T-cell (primary cell): Measurements from ENCODE around the gene LAGE3. TPM values are rescaled to one million over a fixed set of nuclear protein-coding genes. Genes with fewer than 3 reads are reported as not detected.

Experiments
- ATAC-seq, 4 experiments: fragments of 200-7000 bp in 3 of 4; fragments of 150-1000 bp in 1 of 4; cut with Tn5 transposase; replicated peaks in 1 of 4; 1 replicate in 3 of 4; 2 replicates in 1 of 4; pipeline ENCODE4 v1.10.0; 2021; ENCODE audit warnings: moderate library complexity in 3 of 4, mild to moderate bottlenecking in 2 of 4, moderate number of reproducible peaks in 1 of 4
- CTCF ChIA-PET, 2 donors: fragments of 300-600 bp; sonication (Branson Sonifier 250); formaldehyde crosslinking; loops; one replicate each; lab custom pipeline; 2022; ENCODE audit warnings: antibody characterized with exemption in 2 of 2; lab: Charles Lee
- POLR2A ChIA-PET, 2 donors: fragments of 300-600 bp; sonication (Branson Sonifier 250); formaldehyde crosslinking; loops; one replicate each; lab custom pipeline; 2022; ENCODE audit warnings: antibody characterized with exemption in 2 of 2; lab: Charles Lee
- DNase-seq, 35 experiments: peaks; one replicate each; pipeline versions ENCODE4 v3.0.0 to v3.0.0-alpha.2; 2013 to 2023
- H3K27ac ChIP-seq: one replicate; pipeline ENCODE4 v1.5.1; 2013; ENCODE audit warnings: low read length
- H3K27me3 ChIP-seq, 2 experiments: replicated peaks in 1 of 2; 1 replicate in 1 of 2; 2 replicates in 1 of 2; pipeline versions ENCODE4 v1.6.1 to v1.7.0; 2013; ENCODE audit warnings: low read length in 1 of 2, mixed read lengths in 1 of 2; ENCODE audit not compliant: control insufficient read depth in 2 of 2, insufficient read depth in 2 of 2; ENCODE audit errors: extremely low read depth in 1 of 2
- H3K36me3 ChIP-seq, 2 donors: 1 replicate in 1 of 2; 2 replicates in 1 of 2; pipeline versions ENCODE4 v1.6.1 to v1.7.0; 2013; ENCODE audit warnings: low read length in 1 of 2; ENCODE audit not compliant: control insufficient read depth in 2 of 2, insufficient read depth in 1 of 2; ENCODE audit errors: extremely low read depth in 1 of 2
- H3K4me1 ChIP-seq, 2 experiments: 1 replicate in 1 of 2; 2 replicates in 1 of 2; pipeline versions ENCODE4 v1.6.1 to v1.7.0; 2013; ENCODE audit warnings: low read length in 2 of 2, mixed read lengths in 1 of 2; ENCODE audit not compliant: insufficient read depth in 2 of 2, control insufficient read depth in 1 of 2; ENCODE audit errors: extremely low read depth in 1 of 2
- H3K4me3 ChIP-seq, 2 donors: 1 replicate in 1 of 2; 2 replicates in 1 of 2; pipeline versions ENCODE4 v1.5.1 to v1.7.0; 2013; ENCODE audit warnings: mild to moderate bottlenecking in 2 of 2, low read length in 1 of 2, moderate library complexity in 1 of 2; ENCODE audit not compliant: control insufficient read depth in 1 of 2; ENCODE audit errors: extremely low read depth in 1 of 2
- H3K9me3 ChIP-seq: 2 replicates; pipeline ENCODE4 v1.7.0; 2013
- H3K27ac Mint-ChIP-seq, 2 donors: one replicate each; pipeline ENCODE4 v1.8.0; 2020 to 2021; ENCODE audit warnings: mild to moderate bottlenecking in 2 of 2, mixed read lengths in 2 of 2
- H3K27me3 Mint-ChIP-seq, 2 donors: one replicate each; pipeline ENCODE4 v1.8.0; 2021 to 2022; ENCODE audit warnings: mixed read lengths in 2 of 2
- H3K36me3 Mint-ChIP-seq: one replicate; pipeline ENCODE4 v1.8.0; 2021; ENCODE audit warnings: mixed read lengths
- H3K4me1 Mint-ChIP-seq, 3 donors: one replicate each; pipeline ENCODE4 v1.8.0; 2020 to 2022; ENCODE audit warnings: mixed read lengths in 3 of 3, mild to moderate bottlenecking in 1 of 3
- H3K4me3 Mint-ChIP-seq, 3 donors: one replicate each; pipeline ENCODE4 v1.8.0; 2020 to 2022; ENCODE audit warnings: mild to moderate bottlenecking in 3 of 3, mixed read lengths in 3 of 3, moderate library complexity in 3 of 3
- H3K9me3 Mint-ChIP-seq, 3 donors: one replicate each; pipeline ENCODE4 v1.8.0; 2020 to 2022; ENCODE audit warnings: mixed read lengths in 3 of 3
- WGBS: methylation state at CpG from one replicate; pipeline ENCODE4 v1.1.5; 2013; ENCODE audit warnings: missing lambda C conversion rate; ENCODE audit not compliant: insufficient coverage; 5-methylcytosine and 5-hydroxymethylcytosine counted together
- total RNA-seq, 35 experiments: library from RNA in 6 of 35; stranded (reverse) in 6 of 35; fragments of 120-200 nt in 1 of 35; gene quantifications; one replicate each; pipeline versions ENCODE4 v1.2.1 to v1.2.4 and lab custom pipeline; 2013 to 2026

LAGE3 gene
- total RNA-seq, 5 donors from 2014 or later (not counting 1 experiment from before 2014, with no cell fraction given): 12.7 to 25.4 (median 23.5) TPM

DNA sequence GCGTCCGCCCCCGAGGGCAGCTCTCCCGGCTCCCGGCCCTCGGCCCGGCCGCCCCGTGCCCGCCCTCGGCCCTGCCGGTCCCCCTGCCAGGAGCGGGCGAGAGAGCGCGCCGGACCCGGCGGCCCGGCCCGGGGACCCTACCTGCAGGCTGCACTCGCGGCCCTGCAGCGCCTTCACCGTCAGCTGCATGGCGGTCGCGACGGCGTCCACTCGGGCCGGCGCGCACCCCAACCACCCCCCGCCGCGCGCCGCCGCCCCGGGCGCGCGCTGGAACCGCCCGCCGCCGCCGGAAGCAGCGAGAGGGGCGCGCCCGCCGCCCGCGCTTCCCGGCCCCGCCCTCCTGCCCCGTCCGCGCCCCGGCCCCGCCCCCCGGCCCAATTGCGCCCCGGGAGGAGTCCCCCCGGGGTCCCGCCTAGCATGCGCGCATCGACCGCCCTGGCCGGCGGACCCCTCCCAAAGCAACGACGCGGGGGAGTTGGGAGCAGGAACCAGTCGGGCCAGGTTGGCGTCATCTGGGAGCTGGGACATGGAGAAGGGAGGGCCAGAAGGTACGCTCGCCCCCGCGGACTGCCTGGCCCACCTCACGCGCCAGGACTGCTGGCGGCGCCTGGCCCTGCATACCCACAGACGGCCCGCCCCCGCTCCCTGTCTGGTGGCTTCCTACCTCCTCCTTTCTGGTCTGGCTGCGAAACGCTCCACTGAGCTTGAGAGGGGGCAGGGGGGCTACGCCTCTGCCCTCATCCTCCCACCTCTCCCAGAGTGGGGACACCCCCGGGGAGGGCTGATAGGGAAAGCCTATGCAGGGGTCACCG, 7.5 kb upstream of the LAGE3 start, which contains the start of gene UBL4A:
Gene UBL4A, minus strand, starts transcription at position 220 of the 812 bp plus-strand sequence. Its CDS starts 31 bp downstream, at position 189.
- H3K27ac Mint-ChIP-seq: peak within 1 kb of the TSS; percentile 85 to 86

DNA sequence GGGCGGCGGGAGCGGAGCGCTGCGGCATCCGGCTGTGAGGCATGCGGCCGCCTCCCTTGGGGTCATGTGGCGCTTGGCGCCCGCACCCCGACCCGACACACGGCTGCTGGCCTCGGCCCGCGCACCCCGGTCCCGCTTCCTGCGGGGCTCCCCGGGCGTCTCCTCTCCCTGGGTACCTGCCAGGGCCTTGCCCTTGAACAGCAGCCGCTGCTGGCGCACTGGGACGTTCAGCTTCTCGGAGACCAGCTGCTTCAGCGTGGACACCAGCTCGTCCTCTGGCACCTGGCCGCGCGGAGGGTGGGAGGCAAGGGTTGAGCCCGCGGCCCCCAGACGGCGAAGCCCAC, 6.9 kb upstream of the LAGE3 start:
- Mint-ChIP-seq H3K27me3 (peaks cover 0 to 12% of the 10 kb centered on the region in 2 donors), H3K4me3 (peak overlapping the region; percentile 41 to 61 (median 50)), H3K4me1 (peaks cover 28 to 39% (median 39%) of the 10 kb centered on the region in 3 donors), H3K9me3 (no peaks in the 10 kb centered on the region), H3K27ac (no peak overlapping the region), H3K36me3 (no peaks in the 10 kb centered on the region)
- H3K36me3 ChIP-seq: peaks cover 0 to 24% of the 10 kb centered on the region in 2 donors
- H3K9me3 ChIP-seq: no peaks in the 10 kb centered on the region
- ATAC-seq (peak; percentile 5 to 26 (median 12)), DNase-seq (peak in 22 of 35 experiments; percentile 3 to 56 (median 22))
- under 1% methylated on average over 23 of the region's 35 CpGs for WGBS
- CTCF ChIA-PET: interaction anchor here in 1 of 2 donors (0.7 kb wide), 1 partner anchor 776 kb away, joined by 5 read pairs; no protein-coding TSS in a partner anchor
- no peaks in the 10 kb centered on the region for H3K27me3 ChIP-seq
- peak overlapping the region in 1 of 2 donors; percentile 56 for H3K4me3 ChIP-seq
- H3K4me1 ChIP-seq: peaks cover 0 to 65% of the 10 kb centered on the region in 2 experiments
- POLR2A ChIA-PET: no interaction called here
- no peak overlapping the region for H3K27ac ChIP-seq

More for the DNA sequence above, 7.5 kb upstream of the LAGE3 start, which contains the start of gene UBL4A:
- no peaks in the 10 kb centered on the region for H3K27me3 ChIP-seq
- 0% methylated on average over 46 of the region's 95 CpGs for WGBS
- peak within 1 kb of the TSS in 1 of 2 donors; percentile 56 for H3K4me3 ChIP-seq
- H3K4me3 Mint-ChIP-seq: peak within 1 kb of the TSS; percentile 75 to 82 (median 79)
- ChIA-PET POLR2A (no interaction called here), CTCF (no interaction called here)
- no peaks in the 10 kb centered on the region for H3K9me3 ChIP-seq
- DNase-seq (peak in 23 of 35 experiments; percentile 10 to 72 (median 29)), ATAC-seq (peak; percentile 30 to 44 (median 37))
- H3K4me1 ChIP-seq: peaks cover 0 to 69% of the 10 kb centered on the region in 2 experiments
- H3K36me3 Mint-ChIP-seq: no peaks in the 10 kb centered on the region
- peaks cover 0 to 12% of the 10 kb centered on the region in 2 donors for H3K27me3 Mint-ChIP-seq
- peaks cover 0 to 24% of the 10 kb centered on the region in 2 donors for H3K36me3 ChIP-seq
- no peaks in the 10 kb centered on the region for H3K9me3 Mint-ChIP-seq
- peaks cover 28 to 39% (median 39%) of the 10 kb centered on the region in 3 donors for H3K4me1 Mint-ChIP-seq
- peak within 1 kb of the TSS; percentile 53 for H3K27ac ChIP-seq

DNA sequence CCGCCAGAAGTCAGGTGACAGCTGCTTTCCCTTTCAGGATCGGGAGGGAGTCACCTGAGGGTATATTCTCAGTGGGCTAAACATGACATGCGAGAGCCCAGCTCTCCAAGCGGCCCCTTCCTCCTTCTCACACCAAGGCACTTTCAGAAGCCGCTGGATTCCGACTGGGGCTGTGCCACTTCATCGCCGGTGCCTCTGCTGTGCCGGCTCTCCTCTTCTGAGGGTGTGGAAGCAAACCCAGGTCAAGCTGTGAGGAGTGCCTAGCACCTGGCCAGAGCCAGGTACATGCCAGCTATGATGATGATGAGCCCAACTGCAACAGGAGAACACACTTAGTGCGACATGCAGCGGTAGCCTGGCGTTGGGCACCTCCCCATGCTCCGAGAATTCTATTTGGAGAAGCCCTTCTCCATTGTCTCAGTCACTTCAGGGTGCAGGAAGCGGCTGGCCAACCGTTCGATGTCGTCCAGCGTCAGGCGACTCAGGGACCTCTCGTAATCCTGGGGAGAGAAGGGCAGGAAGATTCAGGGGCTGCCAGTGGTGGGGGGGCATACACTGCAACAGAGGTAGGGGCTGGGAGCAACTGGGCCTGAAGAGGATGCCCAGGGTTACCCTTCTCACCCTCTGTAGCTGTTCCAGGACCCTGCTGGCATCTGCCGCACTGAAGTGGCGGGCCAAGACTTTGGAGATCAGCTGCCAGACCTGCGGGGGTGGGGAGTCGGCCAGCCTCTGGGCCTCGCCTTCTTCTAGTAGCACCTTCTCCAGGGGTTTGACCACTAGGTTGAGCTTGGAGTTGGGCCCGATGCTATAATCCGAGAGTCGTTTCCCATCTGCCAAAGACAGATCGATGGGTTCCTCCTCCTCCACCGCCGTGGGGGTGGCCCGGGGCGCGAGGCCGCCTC, 6.3 kb upstream of the LAGE3 start:
- Histone ChIP-seq H3K27ac (peak overlapping the region; percentile 53), H3K36me3 (peaks cover 0 to 24% of the 10 kb centered on the region in 2 donors), H3K9me3 (no peaks in the 10 kb centered on the region), H3K4me1 (peaks cover 0 to 62% of the 10 kb centered on the region in 2 experiments), H3K27me3 (no peaks in the 10 kb centered on the region), H3K4me3 (peak overlapping the region in 1 of 2 donors; percentile 36)
- no peak for DNase-seq
- Mint-ChIP-seq H3K27me3 (peaks cover 0 to 12% of the 10 kb centered on the region in 2 donors), H3K4me1 (peaks cover 28 to 39% (median 38%) of the 10 kb centered on the region in 3 donors), H3K36me3 (no peaks in the 10 kb centered on the region), H3K9me3 (no peaks in the 10 kb centered on the region), H3K27ac (peak overlapping the region in 1 of 2 donors; percentile 44), H3K4me3 (peak overlapping the region; percentile 61 to 73 (median 67))
- no peak for ATAC-seq
- ChIA-PET CTCF (interaction anchor here in 1 of 2 donors (0.7 kb wide), 1 partner anchor 776 kb away, joined by 5 read pairs; no protein-coding TSS in a partner anchor), POLR2A (no interaction called here)
- 5% methylated on average over 11 of the region's 35 CpGs for WGBS

DNA sequence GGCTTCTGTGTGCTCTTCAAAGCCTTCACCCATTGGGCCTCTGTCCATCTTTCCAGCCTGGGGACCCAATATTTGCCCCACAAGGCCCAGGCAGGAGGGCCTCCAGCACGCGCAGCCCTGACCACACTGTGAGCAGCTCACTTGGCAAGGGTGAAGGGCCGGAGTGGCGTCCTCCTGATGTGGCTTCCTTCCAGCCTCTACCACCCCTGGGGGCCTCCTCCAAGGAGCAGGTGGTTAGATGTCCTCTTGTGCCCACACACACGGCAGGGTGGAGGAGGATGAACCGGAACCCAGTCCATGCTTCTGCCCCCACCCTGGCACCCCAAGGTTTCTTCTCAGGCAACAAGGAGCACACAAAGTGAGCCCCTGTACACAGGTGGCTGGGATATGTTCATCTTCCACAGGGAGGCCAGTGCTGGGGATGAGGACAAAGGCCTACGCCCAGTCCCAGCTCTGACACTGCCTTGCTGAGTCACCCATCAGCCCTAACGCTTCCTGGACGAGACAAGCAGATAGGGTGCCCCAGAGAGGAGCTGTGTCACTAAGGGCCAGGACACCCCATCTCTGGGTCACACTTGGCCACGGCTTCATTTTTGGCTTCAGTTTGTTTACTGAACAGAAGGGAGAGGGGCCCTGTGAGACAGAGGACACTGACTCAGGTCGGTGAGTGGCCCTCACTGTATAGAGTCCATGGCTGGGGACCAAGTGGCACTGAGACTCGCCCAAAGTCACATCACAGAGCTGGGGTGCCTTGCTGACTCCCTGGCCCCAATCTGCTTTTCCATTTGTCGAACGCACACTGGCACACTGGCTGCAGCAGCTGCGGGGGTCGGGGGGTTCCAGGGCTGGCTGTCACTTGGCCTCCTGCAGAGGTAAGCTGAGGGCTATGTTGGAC, 5.4 kb upstream of the LAGE3 start:
- Mint-ChIP-seq H3K36me3 (no peaks in the 10 kb centered on the region), H3K9me3 (no peaks in the 10 kb centered on the region), H3K4me1 (peaks cover 25 to 37% (median 36%) of the 10 kb centered on the region in 3 donors), H3K4me3 (peak overlapping the region in 2 of 3 donors; percentile 3 to 61), H3K27me3 (peaks cover 0 to 12% of the 10 kb centered on the region in 2 donors), H3K27ac (peak overlapping the region; percentile 23 to 66)
- DNase-seq (no peak), ATAC-seq (no peak)
- 78% methylated on average over 3 of the region's 16 CpGs for WGBS
- Histone ChIP-seq H3K4me3 (no peak overlapping the region), H3K36me3 (peaks cover 0 to 24% of the 10 kb centered on the region in 2 donors), H3K4me1 (peaks cover 0 to 62% of the 10 kb centered on the region in 2 experiments), H3K27me3 (no peaks in the 10 kb centered on the region), H3K27ac (no peak overlapping the region), H3K9me3 (no peaks in the 10 kb centered on the region)
- POLR2A ChIA-PET: no interaction called here
- CTCF ChIA-PET: no interaction called here

- no peak for DNase-seq
- no peaks in the 10 kb centered on the region for H3K9me3 ChIP-seq
- Mint-ChIP-seq H3K9me3 (no peaks in the 10 kb centered on the region), H3K27ac (peak overlapping the region; percentile 34 to 49), H3K36me3 (no peaks in the 10 kb centered on the region), H3K4me1 (peaks cover 26 to 31% (median 30%) of the 10 kb centered on the region in 3 donors), H3K4me3 (peak overlapping the region in 1 of 3 donors; percentile 28), H3K27me3 (peaks cover 0 to 12% of the 10 kb centered on the region in 2 donors)
- H3K27me3 ChIP-seq: no peaks in the 10 kb centered on the region
- peaks cover 0 to 21% of the 10 kb centered on the region in 2 donors for H3K36me3 ChIP-seq
- ChIA-PET POLR2A (no interaction called here), CTCF (interaction anchor here in 1 of 2 donors (0.7 kb wide), 1 partner anchor 42 kb away, joined by 4 read pairs; no protein-coding TSS in a partner anchor)
- no peak overlapping the region for H3K27ac ChIP-seq
- ATAC-seq: no peak
- 71% methylated on average over 3 of the region's 7 CpGs for WGBS
- peaks cover 0 to 58% of the 10 kb centered on the region in 2 experiments for H3K4me1 ChIP-seq
- no peak overlapping the region for H3K4me3 ChIP-seq
Observed at GRCh38 chrX:154483325-154483724, 4.2 kb upstream of the LAGE3 start.
